GM06990 (cell line): ENCODE data around the gene PCDHGB2.
"Not testable (repeated sequence)": the region's sequence is repeated elsewhere in the genome, so short reads cannot be mapped to it uniquely, and the experiment has no call there.

Experiments used
- DNase-seq: peaks from one replicate; pipeline ENCODE4 v3.0.0-alpha.2; 2011; ENCODE audit not compliant: insufficient read length; ENCODE audit errors: extremely low read depth
- H3K27me3 ChIP-seq: replicated peaks from 2 replicates; pipeline ENCODE4 v1.6.0; 2011; ENCODE audit warnings: low read length; ENCODE audit not compliant: control insufficient read depth, insufficient read depth
- H3K36me3 ChIP-seq: 2 replicates; pipeline ENCODE4 v1.5.1; 2011; ENCODE audit warnings: low read length; ENCODE audit not compliant: control insufficient read depth, insufficient read depth
- H3K4me3 ChIP-seq: replicated peaks from 2 replicates; pipeline ENCODE4 v1.5.1; 2011; ENCODE audit warnings: low read depth, mild to moderate bottlenecking, control low read depth, low read length
- CTCF ChIP-seq: IDR thresholded peaks from 2 replicates; pipeline ENCODE4 v1.5.1; 2011; ENCODE audit warnings: low read length, control low read depth, mild to moderate bottlenecking, inconsistent platforms; ENCODE audit not compliant: insufficient read depth, poor library complexity, severe bottlenecking

Gene PCDHGB2

DNA sequence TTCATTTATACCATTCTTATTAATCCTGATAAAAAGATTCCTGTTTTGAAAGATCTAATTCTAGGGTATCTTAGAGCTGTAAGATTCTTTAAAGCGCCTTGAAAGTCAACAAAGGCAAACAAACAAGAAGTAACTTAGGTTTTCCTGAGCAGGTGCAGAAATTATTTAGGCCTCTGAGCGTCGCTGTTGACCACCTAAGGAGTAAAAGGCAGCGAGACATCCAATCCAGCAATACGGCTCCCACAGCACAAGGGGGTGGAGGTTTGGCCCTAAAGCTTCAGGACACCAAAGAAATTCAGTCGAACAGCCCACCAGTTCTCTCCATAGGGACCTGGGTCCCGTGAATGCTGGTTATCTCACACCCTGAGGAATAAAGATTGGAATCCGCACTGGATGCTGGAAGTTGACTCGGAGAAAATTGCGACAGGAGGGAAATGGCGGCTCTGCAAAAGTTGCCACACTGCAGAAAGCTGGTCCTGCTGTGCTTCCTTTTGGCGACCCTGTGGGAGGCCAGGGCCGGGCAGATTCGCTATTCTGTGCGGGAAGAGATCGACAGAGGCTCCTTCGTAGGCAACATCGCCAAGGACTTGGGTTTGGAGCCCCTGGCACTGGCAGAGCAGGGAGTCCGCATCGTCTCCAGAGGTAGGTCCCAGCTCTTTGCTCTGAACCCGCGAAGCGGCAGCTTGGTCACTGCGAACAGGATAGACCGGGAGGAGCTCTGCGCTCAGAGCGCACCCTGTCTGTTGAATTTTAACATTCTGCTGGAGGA, 21.1 kb upstream of the PCDHGB2 start, which contains the start of gene PCDHGA2:
Gene PCDHGA2 (plus strand): TSS at position 223 of the 769 bp plus-strand sequence.
- peak; percentile 23 for TF ChIP-seq CTCF
- DNase-seq = no peak
- Histone ChIP-seq H3K27me3 (no peaks in the 10 kb centered on the region), H3K36me3 (no peaks in the 10 kb centered on the region), H3K4me3 (no peak within 1 kb of the TSS)

GRCh38 chr5:141340781-141341354, 18.9 kb upstream of the PCDHGB2 start:
- H3K4me3 ChIP-seq, DNase-seq, H3K36me3 ChIP-seq, H3K27me3 ChIP-seq: not testable (repeated sequence)

DNA sequence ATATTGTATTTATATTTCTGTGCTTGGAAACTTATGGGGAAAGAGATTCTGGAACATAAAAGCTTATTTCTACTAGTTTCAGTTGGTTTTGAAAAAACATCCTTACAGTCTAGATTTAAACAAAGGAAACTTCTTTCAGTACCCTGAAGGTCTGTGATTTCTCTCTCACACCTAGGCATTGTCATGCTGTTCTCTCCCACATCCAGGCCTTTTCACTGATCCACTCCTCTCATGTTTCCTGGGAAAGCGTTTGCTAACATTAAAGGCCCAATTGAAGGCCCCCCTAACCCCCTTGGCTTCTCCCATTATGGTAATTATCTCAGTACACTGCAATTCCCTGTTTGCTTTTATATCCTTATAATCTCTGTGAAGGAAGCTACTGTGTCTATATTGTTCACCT, 17.0 kb upstream of the PCDHGB2 start:
- Histone ChIP-seq H3K36me3 (no peaks in the 10 kb centered on the region), H3K4me3 (no peak overlapping the region), H3K27me3 (no peaks in the 10 kb centered on the region)
- no peak for TF ChIP-seq CTCF
- DNase-seq = no peak

DNA sequence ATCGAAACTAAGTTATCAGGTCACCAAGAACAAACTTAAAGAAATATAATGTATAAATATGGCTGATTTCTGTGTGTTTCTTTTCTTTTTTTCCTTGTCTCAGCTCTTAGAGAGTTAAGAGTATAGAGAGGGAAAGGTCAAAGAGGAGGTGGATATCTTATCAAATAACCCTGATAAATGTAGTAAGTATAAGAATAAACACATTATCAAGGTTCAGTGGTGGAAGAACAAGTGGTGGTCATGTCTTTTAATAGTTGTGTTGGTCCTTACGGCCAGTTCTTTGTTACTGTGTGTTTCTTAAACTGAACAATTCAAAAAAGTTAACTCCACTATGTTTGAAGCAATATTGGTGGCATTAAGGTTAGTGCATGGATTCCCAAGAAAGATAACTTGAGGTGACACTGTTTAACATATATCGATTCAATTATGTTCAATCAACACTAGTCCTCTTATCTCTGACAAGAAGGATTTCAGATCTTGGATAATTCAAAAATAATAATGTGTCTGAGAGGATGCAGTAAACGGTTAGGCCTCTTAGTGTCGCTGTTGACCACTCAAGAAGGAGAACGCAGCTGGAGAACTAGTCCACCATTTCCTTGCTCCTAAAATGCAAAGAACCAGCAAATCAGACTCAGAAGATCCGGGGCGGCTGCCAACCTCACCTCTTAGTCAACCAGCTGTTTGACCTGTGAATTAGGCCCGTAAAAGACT, 16.4 kb upstream of the PCDHGB2 start, which contains the start of gene PCDHGA3:
Gene PCDHGA3 (plus strand): TSS at position 588 of the 711 bp plus-strand sequence. CDS start 205 bp downstream, outside the sequence.
- no peak for DNase-seq
- H3K36me3 ChIP-seq = no peaks in the 10 kb centered on the region
- peak; percentile 23 for TF ChIP-seq CTCF
- H3K4me3 ChIP-seq = no peak within 1 kb of the TSS
- H3K27me3 ChIP-seq = no peaks in the 10 kb centered on the region

- no peak for DNase-seq
- no peak overlapping the region for H3K4me3 ChIP-seq
- no peaks in the 10 kb centered on the region for H3K36me3 ChIP-seq
- H3K27me3 ChIP-seq = no peaks in the 10 kb centered on the region
- no peak for TF ChIP-seq CTCF
Measured at GRCh38 chr5:141343953-141344463, 15.8 kb upstream of the PCDHGB2 start.

- H3K27me3 ChIP-seq = no peaks in the 10 kb centered on the region
- DNase-seq = no peak
- no peak for TF ChIP-seq CTCF
- H3K4me3 ChIP-seq = no peak overlapping the region
- H3K36me3 ChIP-seq = no peaks in the 10 kb centered on the region
Measured at GRCh38 chr5:141345327-141345726, 14.5 kb upstream of the PCDHGB2 start.

DNA sequence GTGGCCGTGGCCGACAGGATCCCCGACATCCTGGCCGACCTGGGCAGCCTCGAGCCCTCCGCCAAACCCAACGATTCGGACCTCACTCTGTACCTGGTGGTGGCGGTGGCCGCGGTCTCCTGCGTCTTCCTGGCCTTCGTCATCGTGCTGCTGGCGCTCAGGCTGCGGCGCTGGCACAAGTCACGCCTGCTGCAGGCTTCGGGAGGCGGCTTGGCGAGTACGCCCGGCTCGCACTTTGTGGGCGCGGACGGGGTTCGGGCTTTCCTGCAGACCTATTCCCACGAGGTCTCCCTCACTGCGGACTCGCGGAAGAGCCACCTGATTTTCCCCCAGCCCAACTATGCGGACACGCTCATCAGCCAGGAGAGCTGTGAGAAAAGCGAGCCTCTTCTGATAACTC, 13.8 kb upstream of the PCDHGB2 start:
- not testable (repeated sequence) for DNase-seq, H3K36me3 ChIP-seq, H3K27me3 ChIP-seq, H3K4me3 ChIP-seq
